HepG2 (cell line): ENCODE measurements around the gene RNPEPL1. TPM values are rescaled to one million over a fixed set of nuclear protein-coding genes. Genes with fewer than 3 reads are reported as not detected.
A peak's percentile ranks its signal among the peaks of the same experiment; 100 is the strongest.

Experiments
- BHLHE40 ChIP-seq: IDR thresholded peaks from 2 replicates; pipeline ENCODE4 v1.6.1; 2011; ENCODE audit warnings: low read length, improper control_type of control experiment
- CTCF ChIP-seq: sonication (generic); formaldehyde crosslinking; IDR thresholded peaks from 2 replicates; pipeline ENCODE4 v1.5.0; 2020; ENCODE audit warnings: mild to moderate bottlenecking, missing genetic modification reagents, moderate library complexity
- FOXO1 ChIP-seq: sonication (generic); formaldehyde crosslinking; IDR thresholded peaks from 2 replicates; pipeline ENCODE4 v1.4.0; 2020; ENCODE audit warnings: missing genetic modification reagents
- KLF12 ChIP-seq: sonication (generic); formaldehyde crosslinking; IDR thresholded peaks from 2 replicates; pipeline ENCODE4 v1.4.0; 2020; ENCODE audit warnings: missing genetic modification reagents, borderline replicate concordance
- KMT2B ChIP-seq: IDR thresholded peaks from 2 replicates; pipeline ENCODE4 v1.6.1; 2016; ENCODE audit warnings: missing genetic modification reagents, missing compliant biosample characterization
- NFE2L1 ChIP-seq: sonication (generic); formaldehyde crosslinking; IDR thresholded peaks from 2 replicates; pipeline ENCODE4 v1.4.0; 2020; ENCODE audit warnings: missing genetic modification reagents, mild to moderate bottlenecking, borderline replicate concordance
- NFE2L2 ChIP-seq: fragments of 150-350 bp; IDR thresholded peaks from 2 replicates; pipeline ENCODE4 v1.6.1; 2014; ENCODE audit warnings: low read length
- PHF20 ChIP-seq: sonication (generic); formaldehyde crosslinking; IDR thresholded peaks from 2 replicates; pipeline ENCODE4 v1.5.0; 2020; ENCODE audit warnings: mild to moderate bottlenecking, missing genetic modification reagents
- PRPF4 ChIP-seq: fragments of 200-400 bp; formaldehyde crosslinking; IDR thresholded peaks from 2 replicates; pipeline ENCODE4 v1.6.1; 2016; ENCODE audit warnings: low read length, low read depth; ENCODE audit not compliant: poor library complexity, severe bottlenecking
- REXO4 ChIP-seq: sonication (generic); formaldehyde crosslinking; IDR thresholded peaks from 2 replicates; pipeline ENCODE4 v1.8.0; 2022; ENCODE audit warnings: missing genetic modification reagents, mild to moderate bottlenecking, borderline replicate concordance
- SIX1 ChIP-seq: sonication (generic); formaldehyde crosslinking; IDR thresholded peaks from 2 replicates; pipeline ENCODE4 v1.4.0; 2020; ENCODE audit warnings: missing genetic modification reagents, borderline replicate concordance
- TAF15 ChIP-seq: fragments of 200-400 bp; formaldehyde crosslinking; IDR thresholded peaks from one replicate; pipeline ENCODE4 v1.6.1; 2018; ENCODE audit warnings: mild to moderate bottlenecking, low read depth, low read length; ENCODE audit not compliant: poor library complexity, severe bottlenecking
- TBP ChIP-seq: sonication (generic); formaldehyde crosslinking; IDR thresholded peaks from 2 replicates; pipeline ENCODE4 v1.5.0; 2020; ENCODE audit warnings: missing genetic modification reagents
- TRAFD1 ChIP-seq: sonication (generic); formaldehyde crosslinking; IDR thresholded peaks from 2 replicates; pipeline ENCODE4 v1.5.1; 2020; ENCODE audit warnings: missing genetic modification reagents, mild to moderate bottlenecking, borderline replicate concordance
- ZBTB26 ChIP-seq: IDR thresholded peaks from 2 replicates; pipeline ENCODE4 v1.6.1; 2016; ENCODE audit warnings: missing compliant biosample characterization, missing genetic modification reagents, borderline replicate concordance
- ZEB1 ChIP-seq: IDR thresholded peaks from 2 replicates; pipeline ENCODE4 v1.6.1; 2012; ENCODE audit warnings: mild to moderate bottlenecking, low read depth, inconsistent platforms; ENCODE audit not compliant: insufficient replicate concordance
- ZFP37 ChIP-seq: sonication (generic); formaldehyde crosslinking; IDR thresholded peaks from 2 replicates; pipeline ENCODE4 v1.4.0; 2020; ENCODE audit warnings: missing genetic modification reagents, borderline replicate concordance
- ZFP90 ChIP-seq: sonication (generic); formaldehyde crosslinking; IDR thresholded peaks from 2 replicates; pipeline ENCODE4 v1.8.0; 2022; ENCODE audit warnings: missing genetic modification reagents, mild to moderate bottlenecking, inconsistent platforms, borderline replicate concordance
- ZNF121 ChIP-seq: sonication (generic); formaldehyde crosslinking; IDR thresholded peaks from 2 replicates; pipeline ENCODE4 v1.5.0; 2020; ENCODE audit warnings: mild to moderate bottlenecking, missing genetic modification reagents
- ZNF335 ChIP-seq: sonication (generic); formaldehyde crosslinking; IDR thresholded peaks from 2 replicates; pipeline ENCODE4 v1.4.0; 2020; ENCODE audit warnings: missing genetic modification reagents
- ZNF704 ChIP-seq: sonication (generic); formaldehyde crosslinking; IDR thresholded peaks from 2 replicates; pipeline ENCODE4 v1.8.1; 2023; ENCODE audit warnings: mild to moderate bottlenecking, inconsistent platforms, moderate library complexity, missing genetic modification reagents, borderline replicate concordance
- ZSCAN12 ChIP-seq: sonication (generic); formaldehyde crosslinking; IDR thresholded peaks from 2 replicates; pipeline ENCODE4 v1.9.0; 2021; ENCODE audit warnings: mild to moderate bottlenecking, missing genetic modification reagents
- ZUFSP ChIP-seq: sonication (generic); formaldehyde crosslinking; IDR thresholded peaks from 2 replicates; pipeline ENCODE4 v1.9.0; 2021; ENCODE audit warnings: missing genetic modification reagents, mild to moderate bottlenecking, borderline replicate concordance
- polyA plus RNA-seq, 8 experiments: library from polyadenylated mRNA; depleted of rRNA in 3 of 8; stranded (reverse) in 7 of 8; unstranded in 1 of 8; fragments of >200 nt; fragmentation: Illumina TruSeq in 4 of 8; extraction: Trizol in 4 of 8; gene quantifications; 2 replicates each; pipeline versions ENCODE4 v1.2.1 to v1.2.3, GENCODE V29; 2011 to 2016; ENCODE audit warnings: low read depth in 4 of 8, missing spikeins in 1 of 8, mixed read lengths in 1 of 8; ENCODE audit not compliant: insufficient read depth in 1 of 8
- total RNA-seq, 5 experiments: library from RNA; depleted of rRNA; stranded (reverse); fragments of >200 nt; fragmentation: Illumina TruSeq; extraction: Trizol; gene quantifications; 2 replicates each; pipeline ENCODE4 v1.2.3, GENCODE V29; 2016; ENCODE audit warnings: low read depth in 1 of 5

The RNPEPL1 gene
- total and polyA plus RNA-seq, 2 of the 13 experiments (the other 11 are each of a cell fraction or from before 2014, with no cell fraction given), result 13.0 to 18.0 TPM

GRCh38 chr2:240560084-240560479 lies 8.2 kb upstream of the RNPEPL1 start, which contains the start of gene DUSP28 (continued):
- TF ChIP-seq TRAFD1 (CRISPR knock-in tag) (no peak), SIX1 (no peak), ZUFSP (CRISPR knock-in tag) (no peak), ZNF335 (peak; percentile 74; the same call in 1 of the 2 replicates), TAF15 (no peak), PRPF4 (no peak), PHF20 (CRISPR knock-in tag) (no peak), TBP (CRISPR knock-in tag) (0 out of 2 replicates have a peak, but pooled peaks have one; percentile 16), ZBTB26 (CRISPR knock-in tag) (peak; percentile 78; the same call in 1 of the 2 replicates), BHLHE40 (peak; percentile 74), FOXO1 (peak; percentile 62), ZFP90 (CRISPR knock-in tag) (no peak), ZNF121 (CRISPR knock-in tag) (no peak), KLF12 (CRISPR knock-in tag) (peak; percentile 68; the same call in 1 of the 2 replicates), REXO4 (CRISPR knock-in tag) (0 out of 2 replicates have a peak, but pooled peaks have one; percentile 76), NFE2L1 (CRISPR knock-in tag) (no peak), ZFP37 (CRISPR knock-in tag) (peak; percentile 72; the same call in 1 of the 2 replicates), KMT2B (peak; percentile 74), ZNF704 (CRISPR knock-in tag) (peak; percentile 39; the same call in 1 of the 2 replicates), NFE2L2 (no peak), ZEB1 (no peak), CTCF (CRISPR knock-in tag) (peak; percentile 27), ZSCAN12 (peak; percentile 85; the same call in 1 of the 2 replicates)
